Activated naive CD4-positive, alpha-beta T cell treated with Interleukin-2 at 50 U/mL for 16 hours (primary cell): ENCODE measurements around the gene ZBTB7C.

Experiments
- DNase-seq: peaks from one replicate; pipeline ENCODE4 v3.0.0-alpha.2; 2020

ZBTB7C gene

GRCh38 chr18:48132797-48133655 is 276.2 kb downstream of the ZBTB7C start:
- DNase-seq = no peak

DNA sequence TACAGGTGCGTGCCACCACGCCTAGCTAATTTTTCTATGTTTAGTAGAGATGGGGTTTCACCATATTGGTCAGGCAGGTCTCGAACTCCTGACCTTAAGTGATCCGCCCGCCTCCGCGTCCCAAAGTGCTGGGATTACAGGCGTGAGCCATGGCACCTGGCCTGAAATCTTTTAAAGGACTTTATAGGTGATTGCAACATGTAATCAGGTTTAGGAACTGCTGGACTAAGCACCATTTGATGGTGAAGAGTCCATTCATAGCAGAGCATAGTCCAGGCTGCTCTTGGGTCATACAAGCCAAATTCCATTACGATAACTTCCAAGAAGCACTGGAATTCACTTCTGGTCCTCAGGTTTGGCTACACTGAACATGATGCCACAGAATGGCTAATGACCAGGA is 278.1 kb downstream of the ZBTB7C start:
- no peak for DNase-seq

GRCh38 chr18:48129621-48130082 is 279.5 kb downstream of the ZBTB7C start:
- no peak for DNase-seq

DNA sequence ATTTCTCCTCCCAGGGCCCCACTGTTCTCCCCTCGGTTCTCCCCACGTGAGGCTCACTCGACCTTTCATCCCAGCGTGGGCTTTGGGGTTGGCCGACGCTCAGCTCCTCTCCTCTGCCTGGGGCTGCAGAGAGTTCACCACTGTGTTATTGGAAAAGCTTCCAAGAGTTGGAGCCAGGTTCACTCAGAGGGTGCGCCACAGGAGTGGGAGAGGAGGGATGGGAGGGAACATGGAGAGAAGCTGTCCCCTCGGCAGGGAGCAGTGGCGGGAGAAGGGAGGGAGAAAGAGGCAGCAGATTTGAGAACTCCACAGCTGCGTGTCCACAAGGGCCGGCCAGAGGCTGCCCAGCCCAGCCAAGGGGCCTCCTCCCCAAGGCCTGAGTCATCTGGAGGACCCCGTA is 281.6 kb downstream of the ZBTB7C start:
- no peak for DNase-seq

DNA sequence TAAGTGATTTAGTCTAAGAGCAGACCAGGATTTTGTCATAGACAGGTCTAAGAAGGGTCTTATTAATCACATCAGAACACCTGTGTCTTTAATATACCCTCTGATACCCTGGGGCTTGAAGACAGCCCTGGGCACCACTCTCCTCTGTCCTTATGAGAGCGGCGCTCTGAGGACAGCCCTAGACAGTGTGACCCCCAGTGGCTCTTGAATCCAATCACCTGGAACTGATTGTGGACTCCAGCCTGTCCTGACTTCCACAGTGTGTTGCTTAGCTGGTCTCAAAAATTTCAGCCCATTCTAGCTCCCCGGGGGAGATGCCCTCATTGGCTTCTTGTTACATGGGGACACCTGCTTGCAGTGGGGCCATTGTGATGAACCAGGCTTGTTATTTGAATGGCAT is 282.9 kb downstream of the ZBTB7C start:
- DNase-seq = no peak

GRCh38 chr18:48125724-48126123 is 283.5 kb downstream of the ZBTB7C start:
- DNase-seq = no peak

GRCh38 chr18:48124857-48125626 is 284.1 kb downstream of the ZBTB7C start:
- peak; percentile 36 for DNase-seq

DNA sequence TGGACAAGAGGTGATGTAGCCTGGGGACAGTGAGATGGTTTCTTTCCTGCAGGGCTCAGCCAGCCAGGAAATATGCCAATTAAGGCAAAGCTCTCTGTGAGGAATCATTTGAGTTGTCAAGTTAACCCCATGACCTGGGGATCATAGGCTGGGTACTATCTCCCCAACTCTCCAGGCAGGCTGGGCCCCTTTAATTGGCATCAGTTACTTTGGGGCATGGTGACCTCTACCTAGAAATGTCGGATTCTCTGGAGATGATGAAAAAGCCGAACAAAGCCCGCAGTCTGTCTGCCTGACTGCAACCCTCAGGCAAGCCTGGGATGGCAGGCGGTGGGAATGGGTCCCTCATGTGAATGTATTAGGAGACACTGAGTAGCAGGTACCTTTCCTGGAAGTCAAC is 285.2 kb downstream of the ZBTB7C start:
- DNase-seq = no peak

DNA sequence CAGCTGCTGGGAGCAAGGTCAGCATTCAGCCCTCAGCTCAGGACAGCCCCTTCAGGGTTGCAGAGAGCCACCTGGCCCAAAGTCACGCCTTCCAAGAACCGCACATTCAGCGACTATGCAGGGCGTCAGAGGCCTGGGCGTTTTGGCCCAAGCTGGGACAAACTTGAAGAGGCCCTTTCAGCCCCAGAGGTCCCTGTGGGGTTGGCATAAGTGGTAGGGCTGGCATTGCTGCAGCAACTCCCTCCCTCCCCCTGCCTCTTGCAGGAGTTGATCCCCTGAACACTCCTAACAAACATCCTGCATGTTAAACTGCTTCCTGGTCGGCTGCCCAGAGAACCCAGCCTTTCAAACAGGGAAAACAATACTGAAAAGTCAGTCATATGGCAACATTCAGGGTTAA is 285.9 kb downstream of the ZBTB7C start:
- DNase-seq = no peak

DNA sequence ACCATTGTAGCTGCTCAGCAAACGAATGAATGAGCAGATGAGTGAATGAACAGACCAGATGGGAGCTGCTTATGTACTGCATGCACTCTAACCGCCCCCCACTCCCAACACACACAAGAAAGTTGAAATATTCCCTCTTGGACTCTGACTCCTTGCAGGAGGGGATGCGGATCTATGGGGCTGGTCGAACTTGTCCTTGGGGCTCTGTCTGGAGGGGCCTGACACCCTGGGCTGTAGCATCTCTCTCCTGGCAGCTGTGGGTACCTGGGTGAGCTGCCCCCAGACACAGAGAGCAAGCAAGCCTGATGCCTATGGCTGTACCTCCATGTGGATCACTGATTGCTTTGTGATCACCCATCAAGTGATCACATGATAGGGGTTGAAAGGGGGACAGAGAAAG is 286.4 kb downstream of the ZBTB7C start:
- DNase-seq = no peak

- no peak for DNase-seq
Observed at GRCh38 chr18:48122376-48122775, 286.8 kb downstream of the ZBTB7C start.

GRCh38 chr18:48121752-48122151 is 287.4 kb downstream of the ZBTB7C start:
- DNase-seq = no peak

DNA sequence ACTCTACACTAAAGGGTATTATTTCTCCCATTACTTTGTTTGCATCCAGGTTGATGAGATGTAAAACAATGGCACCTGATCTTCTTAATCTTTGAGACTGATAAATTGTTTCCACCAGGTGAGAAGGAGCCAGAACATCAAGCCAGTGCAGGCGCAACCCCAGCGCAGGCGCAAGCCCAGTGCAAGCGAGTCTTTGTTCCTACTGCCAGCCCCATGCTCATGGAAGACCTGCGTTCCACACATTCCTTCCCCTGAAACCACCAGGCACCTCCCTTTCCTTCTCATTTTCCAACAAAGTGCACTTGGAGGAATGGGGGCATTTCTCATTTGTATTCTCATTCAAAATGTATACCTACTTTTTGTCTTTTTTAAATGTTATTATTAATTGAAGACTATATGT is 290.0 kb downstream of the ZBTB7C start:
- no peak for DNase-seq

GRCh38 chr18:48116873-48117630 is 292.1 kb downstream of the ZBTB7C start:
- no peak for DNase-seq

DNA sequence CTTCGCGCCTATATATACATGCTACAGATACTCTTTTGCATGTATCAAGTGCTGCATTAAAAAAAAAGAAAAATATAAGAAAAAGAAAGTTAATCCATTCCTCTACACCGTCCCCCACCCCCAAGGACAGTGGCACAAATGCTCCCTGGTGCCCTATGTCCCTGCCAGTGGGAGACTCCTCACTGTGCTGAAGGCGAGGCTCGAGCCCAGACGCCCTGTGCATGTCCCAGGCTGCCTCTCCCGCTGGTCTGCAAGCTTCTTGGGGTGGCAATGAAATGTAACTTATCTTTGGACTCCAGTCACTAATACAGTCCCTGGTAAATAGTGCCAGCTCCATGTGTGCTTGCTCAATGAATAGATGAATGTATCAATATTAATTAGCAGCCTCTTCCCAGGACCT is 293.2 kb downstream of the ZBTB7C start:
- DNase-seq = no peak

- DNase-seq = no peak
Observed at GRCh38 chr18:48113691-48114090, 295.5 kb downstream of the ZBTB7C start.

DNA sequence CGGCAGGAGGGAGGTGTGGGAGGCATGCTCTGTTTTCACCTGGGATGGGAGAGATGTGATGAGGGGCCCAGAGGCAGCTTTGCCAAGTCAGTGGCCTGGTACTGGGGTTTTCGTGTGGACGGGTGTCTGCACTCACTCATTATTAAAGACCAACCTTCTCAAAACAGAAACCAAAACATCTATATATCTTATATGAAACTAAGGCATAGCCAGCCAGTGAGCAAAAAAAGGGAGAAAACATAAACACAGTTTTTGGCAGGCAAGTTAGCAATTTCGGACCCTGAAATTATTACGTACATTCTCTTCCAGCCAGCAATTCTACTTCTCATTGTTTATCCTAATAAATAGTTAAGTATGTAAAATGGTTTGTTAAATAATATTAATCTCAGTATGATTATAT is 297.6 kb downstream of the ZBTB7C start:
- DNase-seq = no peak

GRCh38 chr18:48110797-48111196 is 298.4 kb downstream of the ZBTB7C start:
- DNase-seq = no peak

- DNase-seq = no peak
Observed at GRCh38 chr18:48109961-48110493, 299.2 kb downstream of the ZBTB7C start.

GRCh38 chr18:48108136-48108535 is 301.0 kb downstream of the ZBTB7C start:
- no peak for DNase-seq

- DNase-seq = no peak
Observed at GRCh38 chr18:48106976-48107781, 302.0 kb downstream of the ZBTB7C start.

- no peak for DNase-seq
Observed at GRCh38 chr18:48106498-48106897, 302.7 kb downstream of the ZBTB7C start.
